GM23248 (cell line): ENCODE data around the gene HECTD4.

Experiments
- EZH2 ChIP-seq: fragments of 200-600 bp; sonication (generic); IDR thresholded peaks from 2 replicates; pipeline ENCODE4 v1.6.1; 2018; ENCODE audit warnings: antibody characterized with exemption, mild to moderate bottlenecking; ENCODE audit not compliant: insufficient read depth, poor library complexity, severe bottlenecking
- EZH2phosphoT487 ChIP-seq: fragments of 200-600 bp; sonication (generic); IDR thresholded peaks from 2 replicates; pipeline ENCODE4 v1.6.1; 2018; ENCODE audit warnings: antibody characterized with exemption, moderate library complexity, mild to moderate bottlenecking, low read depth; ENCODE audit not compliant: insufficient read depth

GRCh38 chr12:112322882-112323547 lies 59.2 kb downstream of the HECTD4 start:
- TF ChIP-seq EZH2phosphoT487: no peak
- TF ChIP-seq EZH2: no peak
